Measurements from ENCODE around the gene CHFR.

Gene CHFR

DNA sequence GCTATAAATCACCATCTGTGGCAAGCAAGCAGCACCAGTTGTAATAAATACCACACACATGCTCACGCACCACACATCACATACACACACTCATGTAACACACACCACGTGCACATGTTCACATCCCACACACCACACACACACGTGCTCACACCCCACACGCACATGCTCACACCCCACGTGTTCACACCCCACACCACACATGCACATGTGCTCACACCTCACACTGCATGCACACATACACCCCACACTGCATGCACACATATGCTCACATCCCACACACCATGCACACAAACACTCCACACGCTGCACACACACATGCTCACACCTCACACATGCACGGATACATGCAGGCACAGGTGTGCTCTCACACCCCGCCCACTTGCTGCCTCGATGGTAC, 102.8 kb downstream of the CHFR start:
- Histone ChIP-seq H3K27ac (no peak overlapping the region), H3K27me3 (ENCODE audit: insufficient read depth, low read depth) (no peaks in the 10 kb centered on the region), H4K20me1 (ENCODE audit: insufficient read depth) (no peaks in the 10 kb centered on the region), H3K4me2 (no peak overlapping the region), H3K9ac (no peak overlapping the region), H2AFZ (ENCODE audit: low read depth) (no peak overlapping the region), H3K36me3 (ENCODE audit: insufficient read depth) (no peaks in the 10 kb centered on the region), H3K4me3 (IDR thresholded peaks at IDR 0.05; ENCODE audit: insufficient read depth, low read depth, low read length) (no peak overlapping the region), H3K79me2 (ENCODE audit: insufficient read depth, low read depth) (no peaks in the 10 kb centered on the region), H3K4me1 (ENCODE audit: low read depth, poor library complexity, severe bottlenecking) (no peaks in the 10 kb centered on the region)
- TF ChIP-seq, protein P1, sequence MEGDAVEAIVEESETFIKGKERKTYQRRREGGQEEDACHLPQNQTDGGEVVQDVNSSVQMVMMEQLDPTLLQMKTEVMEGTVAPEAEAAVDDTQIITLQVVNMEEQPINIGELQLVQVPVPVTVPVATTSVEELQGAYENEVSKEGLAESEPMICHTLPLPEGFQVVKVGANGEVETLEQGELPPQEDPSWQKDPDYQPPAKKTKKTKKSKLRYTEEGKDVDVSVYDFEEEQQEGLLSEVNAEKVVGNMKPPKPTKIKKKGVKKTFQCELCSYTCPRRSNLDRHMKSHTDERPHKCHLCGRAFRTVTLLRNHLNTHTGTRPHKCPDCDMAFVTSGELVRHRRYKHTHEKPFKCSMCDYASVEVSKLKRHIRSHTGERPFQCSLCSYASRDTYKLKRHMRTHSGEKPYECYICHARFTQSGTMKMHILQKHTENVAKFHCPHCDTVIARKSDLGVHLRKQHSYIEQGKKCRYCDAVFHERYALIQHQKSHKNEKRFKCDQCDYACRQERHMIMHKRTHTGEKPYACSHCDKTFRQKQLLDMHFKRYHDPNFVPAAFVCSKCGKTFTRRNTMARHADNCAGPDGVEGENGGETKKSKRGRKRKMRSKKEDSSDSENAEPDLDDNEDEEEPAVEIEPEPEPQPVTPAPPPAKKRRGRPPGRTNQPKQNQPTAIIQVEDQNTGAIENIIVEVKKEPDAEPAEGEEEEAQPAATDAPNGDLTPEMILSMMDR (conservative IDR thresholded peaks at IDR 0.05; ENCODE audit: low read depth, low read length): no peak

DNA sequence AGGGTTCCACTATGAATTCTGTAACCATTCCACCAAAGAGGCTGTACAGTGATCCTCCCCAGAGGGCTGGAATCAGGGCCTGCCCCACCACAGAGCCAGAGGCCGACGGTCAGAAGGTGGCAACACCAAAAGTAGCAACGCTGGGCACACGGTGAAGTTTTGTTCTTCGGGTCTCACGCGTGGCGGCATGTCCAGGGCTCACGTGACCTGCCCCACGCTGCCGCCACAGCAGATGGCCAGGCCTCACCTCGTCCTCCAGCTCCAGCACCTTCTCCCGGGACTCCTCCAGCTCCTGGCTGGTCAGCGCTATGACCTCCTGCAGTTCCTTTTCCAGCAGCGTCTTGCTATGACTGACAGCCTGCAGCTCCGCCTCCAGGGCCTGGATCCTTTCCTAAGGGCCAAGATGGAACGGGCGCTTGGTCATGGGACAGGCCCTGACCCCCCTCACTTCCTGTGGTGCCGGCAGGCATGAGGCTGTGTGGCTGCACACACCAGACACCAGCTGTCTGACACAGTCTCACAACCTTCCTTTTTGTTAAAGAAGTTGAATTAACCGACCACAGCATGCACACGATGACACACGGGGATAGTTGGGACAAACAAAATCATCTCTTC, 103.4 kb downstream of the CHFR start:
- TF ChIP-seq, protein P1 (conservative IDR thresholded peaks at IDR 0.05; ENCODE audit: low read depth, low read length): no peak
- H3K79me2 ChIP-seq (ENCODE audit: insufficient read depth, low read depth): no peaks in the 10 kb centered on the region
- no peaks in the 10 kb centered on the region for H4K20me1 ChIP-seq (ENCODE audit: insufficient read depth)
- no peaks in the 10 kb centered on the region for H3K4me1 ChIP-seq (ENCODE audit: low read depth, poor library complexity, severe bottlenecking)
- H2AFZ ChIP-seq (ENCODE audit: low read depth): no peak overlapping the region
- no peaks in the 10 kb centered on the region for H3K27me3 ChIP-seq (ENCODE audit: insufficient read depth, low read depth)
- no peak overlapping the region for H3K9ac ChIP-seq
- H3K36me3 ChIP-seq (ENCODE audit: insufficient read depth): no peaks in the 10 kb centered on the region
- H3K27ac ChIP-seq: no peak overlapping the region
- H3K4me3 ChIP-seq (IDR thresholded peaks at IDR 0.05; ENCODE audit: insufficient read depth, low read depth, low read length): no peak overlapping the region
- H3K4me2 ChIP-seq: no peak overlapping the region
